CD14-positive monocyte (primary cell): ENCODE measurements around the gene C1S. TPM values are rescaled to one million over a fixed set of nuclear protein-coding genes. Genes with fewer than 3 reads are reported as not detected.

Experiments used
- DNase-seq, 3 donors: peaks; one replicate each; pipeline ENCODE4 v3.0.0-alpha.2; 2011 to 2022
- H2AFZ ChIP-seq: 2 replicates; pipeline ENCODE4 v1.6.0; 2012; ENCODE audit warnings: mild to moderate bottlenecking, low read depth, low read length, inconsistent platforms; ENCODE audit not compliant: insufficient read depth, poor library complexity, severe bottlenecking
- H3K27ac ChIP-seq, 2 donors: 1 replicate in 1 of 2; 2 replicates in 1 of 2; pipeline ENCODE4 v1.5.1; 2012 to 2013; ENCODE audit warnings: low read length in 2 of 2, control low read depth in 1 of 2, inconsistent platforms in 1 of 2, low read depth in 1 of 2, mild to moderate bottlenecking in 1 of 2
- H3K27me3 ChIP-seq, 2 donors: one replicate each; pipeline versions ENCODE4 v1.6.0 to v1.6.1; 2011 to 2013; ENCODE audit warnings: low read length in 2 of 2; ENCODE audit not compliant: control insufficient read depth in 2 of 2, insufficient read depth in 2 of 2
- H3K36me3 ChIP-seq, 2 donors: replicated peaks in 1 of 2; 1 replicate in 1 of 2; 2 replicates in 1 of 2; pipeline versions ENCODE4 v1.5.1 to v1.6.1; 2012 to 2013; ENCODE audit warnings: low read length in 2 of 2, control low read depth in 1 of 2, inconsistent platforms in 1 of 2, mild to moderate bottlenecking in 1 of 2; ENCODE audit not compliant: insufficient read depth in 2 of 2, control insufficient read depth in 1 of 2
- H3K4me1 ChIP-seq, 2 donors: 1 replicate in 1 of 2; 2 replicates in 1 of 2; pipeline versions ENCODE4 v1.5.1 to v1.6.1; 2012 to 2013; ENCODE audit warnings: low read length in 2 of 2, control low read depth in 1 of 2, inconsistent platforms in 1 of 2, mild to moderate bottlenecking in 1 of 2, moderate library complexity in 1 of 2; ENCODE audit not compliant: insufficient read depth in 2 of 2, control insufficient read depth in 1 of 2
- H3K4me2 ChIP-seq: replicated peaks from 2 replicates; pipeline ENCODE3; 2012; ENCODE audit warnings: low read length, moderate library complexity, mild to moderate bottlenecking; ENCODE audit not compliant: poor library complexity, severe bottlenecking; ENCODE audit errors: extremely low read depth
- H3K4me3 ChIP-seq, 3 experiments: fragments of 200-600 bp in 1 of 3; sonication (generic) in 1 of 3; replicated peaks in 1 of 3; 1 replicate in 2 of 3; 2 replicates in 1 of 3; pipeline ENCODE4 v1.5.1; 2011 to 2013; ENCODE audit warnings: low read length in 3 of 3, mild to moderate bottlenecking in 3 of 3, control low read depth in 2 of 3, low read depth in 2 of 3, inconsistent platforms in 1 of 3, moderate library complexity in 1 of 3
- H3K79me2 ChIP-seq: 2 replicates; pipeline ENCODE4 v1.6.0; 2012; ENCODE audit warnings: mild to moderate bottlenecking, control low read depth, inconsistent platforms, low read length, moderate library complexity; ENCODE audit not compliant: insufficient read depth
- H3K9ac ChIP-seq: 2 replicates; pipeline ENCODE4 v1.6.0; 2017; ENCODE audit warnings: low read length, mild to moderate bottlenecking; ENCODE audit not compliant: insufficient read depth, poor library complexity, severe bottlenecking
- H3K9me3 ChIP-seq, 2 donors: replicated peaks in 1 of 2; 1 replicate in 1 of 2; 2 replicates in 1 of 2; pipeline versions ENCODE4 v1.5.1 to v1.6.1; 2012 to 2013; ENCODE audit warnings: low read length in 2 of 2, control low read depth in 1 of 2; ENCODE audit not compliant: control insufficient read depth in 1 of 2, insufficient read depth in 1 of 2
- H4K20me1 ChIP-seq: 2 replicates; pipeline ENCODE4 v1.6.0; 2012; ENCODE audit warnings: mild to moderate bottlenecking, low read length, control low read depth, moderate library complexity; ENCODE audit not compliant: insufficient read depth
- H3K27ac Mint-ChIP-seq, 7 donors: one replicate each; pipeline ENCODE4 v1.8.0; 2020; ENCODE audit warnings: mild to moderate bottlenecking in 7 of 7, mixed read lengths in 7 of 7, moderate library complexity in 6 of 7, inconsistent platforms in 2 of 7
- H3K27me3 Mint-ChIP-seq, 3 donors: one replicate each; pipeline ENCODE4 v1.8.0; 2021 to 2022; ENCODE audit warnings: low read depth in 3 of 3, mild to moderate bottlenecking in 3 of 3, mixed read lengths in 3 of 3, moderate library complexity in 3 of 3, inconsistent platforms in 1 of 3
- H3K36me3 Mint-ChIP-seq, 2 donors: one replicate each; pipeline ENCODE4 v1.8.0; 2020; ENCODE audit warnings: mixed read lengths in 2 of 2, inconsistent platforms in 1 of 2, mild to moderate bottlenecking in 1 of 2
- H3K4me1 Mint-ChIP-seq: one replicate; pipeline ENCODE4 v1.8.0; 2020; ENCODE audit warnings: mild to moderate bottlenecking, mixed read lengths
- H3K4me3 Mint-ChIP-seq, 2 donors: one replicate each; pipeline ENCODE4 v1.8.0; 2020; ENCODE audit warnings: mild to moderate bottlenecking in 2 of 2, mixed read lengths in 2 of 2, moderate library complexity in 1 of 2
- H3K9me3 Mint-ChIP-seq, 7 donors: one replicate each; pipeline ENCODE4 v1.8.0; 2020 to 2022; ENCODE audit warnings: mixed read lengths in 7 of 7, mild to moderate bottlenecking in 6 of 7, moderate library complexity in 6 of 7, inconsistent platforms in 2 of 7
- CTCF ChIP-seq: fragments of 200-600 bp; IDR thresholded peaks from one replicate; pipeline ENCODE4 v1.8.0; 2022; ENCODE audit warnings: antibody characterized with exemption, mild to moderate bottlenecking
- WGBS: methylation state at CpG from one replicate; pipeline ENCODE4 v1.1.5; 2013; ENCODE audit warnings: missing lambda C conversion rate; ENCODE audit not compliant: insufficient coverage; 5-methylcytosine and 5-hydroxymethylcytosine counted together
- intact Hi-C, 2 donors: fragments of 100-400 bp; cut with micrococcal nuclease; formaldehyde crosslinking; loops; one replicate each; pipeline versions ENCODE4 v1.15.0 to v1.15.1; 2023
- polyA plus RNA-seq, 3 donors: library from polyadenylated mRNA; depleted of rRNA in 1 of 3; unstranded in 2 of 3; stranded (reverse) in 1 of 3; fragments of 300-500 nt in 2 of 3; fragments of >200 nt in 1 of 3; fragmentation: Illumina TruSeq in 2 of 3; gene quantifications; 1 replicate in 2 of 3; 2 replicates in 1 of 3; pipeline ENCODE4 v1.2.3, GENCODE V29; 2012 to 2021

C1S gene
- polyA plus RNA-seq, 3 donors = 1.00 TPM; not detected in 2

DNA sequence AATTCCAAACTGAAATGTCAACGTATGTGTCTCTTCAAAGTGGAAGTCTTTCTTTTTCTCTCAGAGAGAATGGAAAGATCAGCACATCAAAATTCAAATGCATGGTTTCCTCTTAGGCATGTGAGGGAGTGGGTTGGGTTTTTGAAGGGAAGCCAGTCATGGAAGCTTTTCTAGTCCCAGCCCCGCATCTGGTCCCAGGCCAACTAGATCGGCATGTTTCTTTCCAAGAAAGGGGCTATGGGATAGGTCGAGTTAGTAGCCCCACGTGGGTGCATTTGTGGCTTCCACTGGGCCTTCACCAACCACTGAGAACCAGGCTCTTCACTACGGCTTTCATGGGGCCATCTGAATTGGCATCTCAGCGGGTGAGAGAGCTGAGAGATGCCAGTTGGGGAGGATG, 6.6 kb downstream of the C1S start:
- Histone ChIP-seq H4K20me1 (no peaks in the 10 kb centered on the region), H3K4me3 (no peak overlapping the region), H2AFZ (no peak overlapping the region), H3K9ac (no peak overlapping the region), H3K36me3 (no peaks in the 10 kb centered on the region), H3K79me2 (no peaks in the 10 kb centered on the region), H3K4me2 (no peak overlapping the region), H3K27me3 (no peaks in the 10 kb centered on the region), H3K27ac (no peak overlapping the region), H3K9me3 (no peaks in the 10 kb centered on the region), H3K4me1 (no peaks in the 10 kb centered on the region)
- peaks cover 2% of the 10 kb centered on the region for H3K4me1 Mint-ChIP-seq
- intact Hi-C loops = no loop called here
- H3K4me3 Mint-ChIP-seq = no peak overlapping the region
- DNase-seq = no peak
- H3K27me3 Mint-ChIP-seq = peaks cover 2 to 11% (median 4%) of the 10 kb centered on the region in 3 donors
- 93% methylated on average over 7 of the region's 7 CpGs for WGBS
- peaks cover 0 to 1% (median 0%) of the 10 kb centered on the region in 7 donors for H3K9me3 Mint-ChIP-seq
- no peak for TF ChIP-seq CTCF
- H3K36me3 Mint-ChIP-seq = no peaks in the 10 kb centered on the region
- no peak overlapping the region for H3K27ac Mint-ChIP-seq

DNA sequence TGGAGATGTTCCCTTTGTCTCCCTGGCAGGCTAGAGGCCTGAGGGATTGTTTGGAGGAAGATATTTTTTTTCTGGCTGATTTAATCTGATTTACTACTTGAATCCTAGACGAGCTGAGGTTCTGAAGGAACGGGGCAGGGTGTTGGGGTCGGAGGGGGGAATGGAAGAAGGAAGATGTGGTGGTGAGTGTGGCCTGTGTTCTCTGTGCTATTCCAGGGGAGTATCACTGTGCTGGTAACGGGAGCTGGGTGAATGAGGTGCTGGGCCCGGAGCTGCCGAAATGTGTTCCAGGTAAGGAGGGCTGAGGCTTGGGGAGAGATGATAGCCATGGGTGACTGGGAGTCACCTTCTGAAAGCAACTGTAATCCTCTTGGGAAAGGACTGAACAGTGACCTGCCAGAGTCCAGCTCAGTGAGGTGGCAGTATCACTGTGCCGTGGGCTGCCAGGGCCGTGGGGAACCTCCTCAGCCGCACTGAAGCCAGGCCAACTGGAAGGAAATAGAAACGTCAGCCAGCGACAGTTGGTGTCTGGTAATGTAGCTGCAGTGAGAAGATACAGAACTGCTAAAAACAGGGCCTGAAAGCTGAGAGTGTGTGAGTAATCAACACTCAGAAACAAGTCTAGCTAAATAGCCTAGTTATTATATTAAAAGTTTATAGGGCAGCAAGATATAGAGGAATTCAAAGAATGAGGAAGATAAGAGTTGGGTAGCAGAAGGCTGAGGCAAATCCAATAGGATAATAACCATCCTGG, 7.9 kb downstream of the C1S start:
- H3K4me1 ChIP-seq = no peaks in the 10 kb centered on the region
- peaks cover 0 to 1% (median 0%) of the 10 kb centered on the region in 7 donors for H3K9me3 Mint-ChIP-seq
- no peak overlapping the region for H3K4me3 ChIP-seq
- no peak overlapping the region for H3K27ac ChIP-seq
- H2AFZ ChIP-seq = no peak overlapping the region
- DNase-seq = no peak
- no peak overlapping the region for H3K4me2 ChIP-seq
- no peaks in the 10 kb centered on the region for H3K27me3 ChIP-seq
- no peaks in the 10 kb centered on the region for H3K79me2 ChIP-seq
- TF ChIP-seq CTCF = no peak
- no peak overlapping the region for H3K4me3 Mint-ChIP-seq
- no peak overlapping the region for H3K27ac Mint-ChIP-seq
- intact Hi-C loops = no loop called here
- no peaks in the 10 kb centered on the region for H3K36me3 Mint-ChIP-seq
- H4K20me1 ChIP-seq = no peaks in the 10 kb centered on the region
- peaks cover 2% of the 10 kb centered on the region for H3K4me1 Mint-ChIP-seq
- H3K27me3 Mint-ChIP-seq = peaks cover 2 to 11% (median 5%) of the 10 kb centered on the region in 3 donors
- H3K36me3 ChIP-seq = no peaks in the 10 kb centered on the region
- no peaks in the 10 kb centered on the region for H3K9me3 ChIP-seq
- WGBS = 40% methylated on average over 9 of the region's 11 CpGs
- H3K9ac ChIP-seq = no peak overlapping the region
